ENCODE results near the gene FAF1. TPM values are rescaled to one million over a fixed set of nuclear protein-coding genes. Genes with fewer than 3 reads are reported as not detected.

FAF1 gene
- total and polyA plus RNA-seq, 4 donors = 8.6 to 45.0 (median 18.2) TPM

- WGBS = 55% methylated on average over 1 of the region's 1 CpG
- H3K4me3 ChIP-seq (ENCODE audit: low read depth in 1 of 3, low read length in 3 of 3) = no peak overlapping the region
- peaks cover 0 to 13% (median 10%) of the 10 kb centered on the region in 4 donors for H3K36me3 ChIP-seq (ENCODE audit: control insufficient read depth in 4 of 4, insufficient read depth in 3 of 4, low read depth in 1 of 4, low read length in 3 of 4)
- no peak for DNase-seq (ENCODE audit: low spot score)
- TF ChIP-seq, protein P1, sequence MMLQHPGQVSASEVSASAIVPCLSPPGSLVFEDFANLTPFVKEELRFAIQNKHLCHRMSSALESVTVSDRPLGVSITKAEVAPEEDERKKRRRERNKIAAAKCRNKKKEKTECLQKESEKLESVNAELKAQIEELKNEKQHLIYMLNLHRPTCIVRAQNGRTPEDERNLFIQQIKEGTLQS (IDR thresholded peaks at IDR 0.05) = no peak
- TF ChIP-seq HNF4G (IDR thresholded peaks at IDR 0.05) = no peak
- TF ChIP-seq TAF1 (conservative IDR thresholded peaks at IDR 0.05) = no peak
- TF ChIP-seq NR2F2 (IDR thresholded peaks at IDR 0.05) = no peak
- no peaks in the 10 kb centered on the region for H3K4me1 ChIP-seq (ENCODE audit: control insufficient read depth in 4 of 4, insufficient read depth in 4 of 4, low read length in 3 of 4)
- H3K27me3 ChIP-seq (ENCODE audit: control insufficient read depth in 4 of 4, insufficient read depth in 4 of 4, low read length in 3 of 4) = no peaks in the 10 kb centered on the region
- no peak overlapping the region for H3K27ac ChIP-seq (ENCODE audit: low read depth in 1 of 2, low read length in 2 of 2)
- no peak overlapping the region for H3K9ac ChIP-seq (ENCODE audit: low read depth in 1 of 2, low read length in 2 of 2)
- H3K9me3 ChIP-seq (ENCODE audit: control insufficient read depth in 4 of 4, low read length in 3 of 4) = no peaks in the 10 kb centered on the region
Observed at GRCh38 chr1:50476800-50477199, 483.3 kb downstream of the FAF1 start.

DNA sequence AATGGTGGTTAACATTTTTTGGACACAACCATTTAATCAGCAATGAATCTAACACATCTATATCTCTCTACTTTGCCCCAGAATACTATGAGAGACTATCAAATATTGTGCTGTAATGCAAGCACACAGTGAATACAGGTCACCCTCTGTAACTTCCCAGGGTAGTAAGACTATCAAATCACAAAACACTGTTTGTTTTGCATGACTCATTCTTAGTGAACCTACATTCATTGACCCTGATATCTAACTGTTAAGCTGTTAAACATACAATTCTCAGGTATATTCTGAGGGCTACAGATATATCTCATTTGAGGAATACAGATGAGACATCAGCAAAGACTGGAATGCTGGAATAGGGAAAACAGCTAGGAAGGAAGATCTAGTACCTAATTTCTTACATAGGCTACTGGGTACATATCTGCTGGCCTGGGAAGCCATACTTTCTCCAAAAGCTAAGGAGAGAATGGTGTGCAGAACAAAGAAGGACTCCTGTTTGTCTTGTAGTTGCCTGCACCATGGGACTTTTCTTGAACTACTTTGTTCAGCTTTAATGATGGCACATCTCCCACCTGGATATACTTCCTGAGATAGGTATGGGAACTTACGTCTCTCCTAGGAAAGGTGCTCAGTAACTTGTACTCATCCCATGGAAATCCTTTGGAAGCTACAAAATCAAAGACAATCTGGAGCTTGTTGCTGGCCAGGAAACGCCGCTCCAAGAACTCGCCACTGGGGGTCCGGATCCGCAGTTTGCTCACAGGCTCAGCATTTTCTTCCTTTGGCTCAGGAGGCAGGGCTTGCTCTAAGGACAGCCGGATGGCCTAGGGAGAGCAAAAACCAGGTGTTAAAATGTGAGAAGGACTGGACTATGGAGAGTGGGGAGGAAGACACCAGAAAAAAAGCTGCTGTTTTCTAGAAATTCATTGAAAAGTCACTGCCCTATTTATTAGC lies 484.9 kb downstream of the FAF1 start:
- H3K4me3 ChIP-seq (ENCODE audit: low read depth in 1 of 3, low read length in 3 of 3) = no peak overlapping the region
- TF ChIP-seq HNF4G (IDR thresholded peaks at IDR 0.05) = no peak
- TF ChIP-seq HNF4A (conservative IDR thresholded peaks at IDR 0.05) = peak; percentile 35 to 61
- peak; percentile 20 to 43 for TF ChIP-seq RAD21 (IDR thresholded peaks at IDR 0.05)
- TF ChIP-seq FOXA1 (IDR thresholded peaks at IDR 0.05) = no peak
- peak; percentile 34 for TF ChIP-seq REST (IDR thresholded peaks at IDR 0.05)
- peak; percentile 43 for TF ChIP-seq SP1 (IDR thresholded peaks at IDR 0.05)
- TF ChIP-seq EGR1 (IDR thresholded peaks at IDR 0.05; ENCODE audit: low read depth in 2 of 2) = no peak
- peak; percentile 87 to 90 for TF ChIP-seq RXRA (IDR thresholded peaks at IDR 0.05)
- TF ChIP-seq JUND (IDR thresholded peaks at IDR 0.05) = peak; percentile 99 to 100
- no peak for TF ChIP-seq GABPA (IDR thresholded peaks at IDR 0.05 in 1 of 2, conservative IDR thresholded peaks at IDR 0.05 in 1 of 2)
- peak; percentile 81 for TF ChIP-seq FOXA2 (IDR thresholded peaks at IDR 0.05)
- TF ChIP-seq, protein P2, sequence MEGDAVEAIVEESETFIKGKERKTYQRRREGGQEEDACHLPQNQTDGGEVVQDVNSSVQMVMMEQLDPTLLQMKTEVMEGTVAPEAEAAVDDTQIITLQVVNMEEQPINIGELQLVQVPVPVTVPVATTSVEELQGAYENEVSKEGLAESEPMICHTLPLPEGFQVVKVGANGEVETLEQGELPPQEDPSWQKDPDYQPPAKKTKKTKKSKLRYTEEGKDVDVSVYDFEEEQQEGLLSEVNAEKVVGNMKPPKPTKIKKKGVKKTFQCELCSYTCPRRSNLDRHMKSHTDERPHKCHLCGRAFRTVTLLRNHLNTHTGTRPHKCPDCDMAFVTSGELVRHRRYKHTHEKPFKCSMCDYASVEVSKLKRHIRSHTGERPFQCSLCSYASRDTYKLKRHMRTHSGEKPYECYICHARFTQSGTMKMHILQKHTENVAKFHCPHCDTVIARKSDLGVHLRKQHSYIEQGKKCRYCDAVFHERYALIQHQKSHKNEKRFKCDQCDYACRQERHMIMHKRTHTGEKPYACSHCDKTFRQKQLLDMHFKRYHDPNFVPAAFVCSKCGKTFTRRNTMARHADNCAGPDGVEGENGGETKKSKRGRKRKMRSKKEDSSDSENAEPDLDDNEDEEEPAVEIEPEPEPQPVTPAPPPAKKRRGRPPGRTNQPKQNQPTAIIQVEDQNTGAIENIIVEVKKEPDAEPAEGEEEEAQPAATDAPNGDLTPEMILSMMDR (IDR thresholded peaks at IDR 0.05; ENCODE audit: low read depth, low read length, missing input control) = no peak
- TF ChIP-seq YY1 (IDR thresholded peaks at IDR 0.05) = peak; percentile 28
- TF ChIP-seq, protein P3, sequence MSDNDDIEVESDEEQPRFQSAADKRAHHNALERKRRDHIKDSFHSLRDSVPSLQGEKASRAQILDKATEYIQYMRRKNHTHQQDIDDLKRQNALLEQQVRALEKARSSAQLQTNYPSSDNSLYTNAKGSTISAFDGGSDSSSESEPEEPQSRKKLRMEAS (IDR thresholded peaks at IDR 0.05) = peak; percentile 27
- TF ChIP-seq, protein P1 (IDR thresholded peaks at IDR 0.05) = peak; percentile 96
- no peak for DNase-seq (ENCODE audit: low spot score)
- WGBS = 95% methylated on average over 7 of the region's 7 CpGs
- H3K4me1 ChIP-seq (ENCODE audit: control insufficient read depth in 4 of 4, insufficient read depth in 4 of 4, low read length in 3 of 4) = no peaks in the 10 kb centered on the region
- H3K27ac ChIP-seq (ENCODE audit: low read depth in 1 of 2, low read length in 2 of 2) = no peak overlapping the region
- H3K9me3 ChIP-seq (ENCODE audit: control insufficient read depth in 4 of 4, low read length in 3 of 4) = no peaks in the 10 kb centered on the region
- no peaks in the 10 kb centered on the region for H3K27me3 ChIP-seq (ENCODE audit: control insufficient read depth in 4 of 4, insufficient read depth in 4 of 4, low read length in 3 of 4)
- H3K9ac ChIP-seq (ENCODE audit: low read depth in 1 of 2, low read length in 2 of 2) = no peak overlapping the region
- peaks cover 0 to 16% (median 10%) of the 10 kb centered on the region in 4 donors for H3K36me3 ChIP-seq (ENCODE audit: control insufficient read depth in 4 of 4, insufficient read depth in 3 of 4, low read depth in 1 of 4, low read length in 3 of 4)

Measured in liver (tissue), 9 donors.